TTC549 (cell line): ENCODE data around the gene HEMK1.

Experiments used
- FAIRE-seq: peaks from 2 replicates; lab custom pipeline; 2012; peaks lifted over from hg19 to GRCh38; lab: Jason Lieb, UNC

HEMK1 gene

DNA sequence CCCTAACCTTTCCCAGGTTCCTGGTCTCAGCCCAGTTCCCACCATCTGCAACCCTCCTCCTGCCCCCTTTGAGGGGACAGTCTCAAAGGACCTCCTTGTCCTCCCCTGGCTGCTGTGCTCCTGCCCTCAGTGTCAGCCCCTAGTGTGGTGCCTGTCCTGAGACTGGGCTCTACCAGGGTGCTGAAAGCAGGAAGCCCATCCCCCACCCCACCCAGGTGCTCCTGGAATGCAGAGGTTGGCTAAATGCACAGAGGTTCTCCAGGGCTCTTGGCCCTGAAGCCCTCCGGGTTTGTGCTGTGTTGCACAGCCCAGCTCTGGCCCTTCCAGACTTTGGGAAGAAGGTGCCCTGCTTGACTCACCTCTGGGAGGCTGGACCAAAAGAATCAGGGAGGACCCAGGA lies 23.5 kb upstream of the HEMK1 start:
- no peak for FAIRE-seq

DNA sequence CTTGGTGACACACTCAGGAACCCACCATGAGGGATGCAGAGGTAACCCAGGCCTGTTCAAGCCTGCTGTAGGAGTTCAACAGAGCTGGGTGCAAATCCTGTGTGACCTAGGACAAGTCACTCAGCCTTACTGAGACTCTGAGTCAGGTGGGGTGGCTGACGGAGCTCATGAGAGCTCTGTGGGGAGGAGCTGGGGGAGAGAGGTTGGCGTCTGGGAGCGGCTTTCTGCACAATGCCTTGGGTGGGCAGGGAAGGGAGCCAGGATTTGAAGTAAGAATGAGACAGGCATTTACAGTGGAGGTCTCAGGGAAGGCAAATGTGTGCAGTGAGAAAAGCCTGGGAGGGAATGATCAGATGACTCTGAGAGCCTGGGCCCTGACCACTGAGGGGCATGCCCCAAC lies 20.1 kb upstream of the HEMK1 start:
- FAIRE-seq: no peak

DNA sequence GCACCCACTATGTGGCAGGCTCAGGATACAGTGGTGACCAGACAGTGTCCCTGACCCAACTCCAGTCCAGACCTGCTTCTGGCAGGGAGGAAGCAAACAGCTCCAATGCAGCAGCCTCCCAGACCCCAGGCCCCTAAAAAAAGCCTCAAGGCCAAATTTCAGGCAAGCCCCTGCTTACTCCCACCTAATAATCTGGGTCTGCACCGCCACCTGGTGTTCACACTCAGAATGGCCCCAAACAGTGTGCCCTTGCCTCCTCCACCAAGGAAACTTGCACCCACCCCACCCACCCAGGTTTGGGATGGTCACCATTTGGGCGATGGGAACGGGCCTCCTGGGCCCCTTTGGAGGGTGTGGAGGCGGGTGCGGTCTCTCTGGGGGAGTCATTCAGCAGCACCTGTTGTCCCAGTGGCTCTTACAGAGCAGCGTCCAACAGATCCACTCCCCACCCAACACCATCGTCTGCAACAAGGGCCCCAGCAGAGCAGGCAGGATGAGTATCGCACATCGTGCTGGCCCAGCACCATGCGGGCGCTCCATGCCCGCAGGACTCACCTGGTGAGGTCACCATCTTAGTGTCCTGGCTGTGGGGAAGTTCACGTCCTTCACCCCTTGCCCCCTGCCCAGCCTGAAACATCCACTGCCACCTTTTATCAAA lies 19.1 kb upstream of the HEMK1 start:
- no peak for FAIRE-seq

DNA sequence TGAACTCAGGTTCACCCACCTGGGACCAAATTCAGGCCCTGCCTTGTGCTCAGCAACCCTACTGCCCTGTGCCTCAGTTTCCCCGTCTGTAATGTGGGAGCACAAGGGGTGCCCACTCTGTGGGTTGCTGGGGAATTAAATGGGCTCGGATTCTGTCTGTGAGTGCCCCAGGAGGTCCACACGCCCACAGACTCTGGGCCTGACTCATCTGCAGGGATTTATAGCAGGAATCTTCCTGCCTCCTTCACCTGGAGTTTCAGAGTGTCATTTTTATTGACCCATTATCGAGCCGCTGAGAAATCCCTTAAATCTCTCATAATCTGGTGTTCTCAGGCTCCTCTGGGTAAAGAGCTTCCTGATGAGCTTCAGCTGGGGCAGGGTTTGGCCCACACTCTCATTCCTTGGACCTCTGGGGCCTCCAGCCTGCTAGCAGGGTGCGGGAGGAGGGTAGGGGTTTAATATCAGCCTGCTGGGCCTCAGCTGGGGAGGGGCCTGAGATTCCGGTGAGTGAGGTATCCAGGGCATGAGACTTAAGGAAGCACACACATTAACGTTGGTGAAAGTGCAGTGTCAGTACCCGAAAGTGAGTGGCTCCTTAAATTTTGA lies 18.2 kb upstream of the HEMK1 start:
- FAIRE-seq: no peak

DNA sequence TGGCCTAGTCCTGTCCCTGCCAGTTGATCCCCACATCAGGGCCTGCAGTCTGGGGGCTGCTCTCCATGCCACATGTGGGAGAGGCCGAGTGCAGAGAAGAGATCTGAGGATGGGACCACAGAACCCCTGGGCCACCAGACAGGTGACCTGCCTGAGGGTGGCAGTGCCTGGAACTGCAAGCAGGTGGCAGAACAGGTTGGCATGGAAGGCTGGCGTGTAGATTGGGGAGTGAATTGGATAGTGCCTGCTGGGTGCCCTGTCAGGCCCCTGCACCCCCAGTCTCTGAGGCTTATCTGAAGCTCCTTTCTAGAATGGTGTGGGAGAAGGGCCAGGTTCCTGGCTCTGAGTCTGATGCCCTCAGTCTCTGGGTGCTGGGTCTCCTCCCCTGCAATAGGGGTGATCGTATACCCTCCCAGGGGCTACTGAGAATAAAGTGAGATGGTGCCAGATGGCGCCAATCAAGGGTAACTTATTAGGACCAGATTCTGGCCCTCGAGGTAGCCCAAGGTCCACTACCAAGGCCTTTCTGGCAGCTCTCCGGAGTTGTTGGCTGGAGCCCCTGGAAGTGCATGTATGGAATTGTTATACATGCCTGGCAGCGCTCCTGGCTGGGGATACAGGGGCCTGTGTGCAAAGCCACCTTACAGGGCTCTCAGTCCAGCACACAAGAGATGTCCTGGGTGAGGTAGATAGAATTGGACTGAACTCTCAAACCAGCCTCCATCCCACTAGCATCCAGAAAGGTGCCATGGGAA lies 17.5 kb upstream of the HEMK1 start:
- no peak for FAIRE-seq

DNA sequence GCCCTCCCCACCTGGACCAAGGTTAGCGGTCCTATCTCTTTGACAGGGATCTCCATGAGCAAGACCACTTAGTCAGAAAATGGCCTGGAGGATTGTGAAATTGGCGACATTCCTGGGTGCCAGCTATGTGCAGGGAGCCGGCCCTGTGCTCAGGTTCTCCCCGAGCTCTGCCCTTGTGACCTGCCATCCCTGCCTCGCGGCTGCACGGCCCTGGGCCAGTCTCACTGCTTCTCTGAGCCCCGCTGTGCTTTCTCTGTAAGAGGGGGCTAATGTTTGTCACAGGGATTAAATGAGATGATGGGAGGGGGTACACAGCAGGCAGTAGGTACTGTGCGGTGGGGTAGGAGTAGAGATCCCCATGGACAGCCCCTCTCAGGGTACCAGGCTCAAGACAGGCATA lies 16.7 kb upstream of the HEMK1 start:
- no peak for FAIRE-seq

DNA sequence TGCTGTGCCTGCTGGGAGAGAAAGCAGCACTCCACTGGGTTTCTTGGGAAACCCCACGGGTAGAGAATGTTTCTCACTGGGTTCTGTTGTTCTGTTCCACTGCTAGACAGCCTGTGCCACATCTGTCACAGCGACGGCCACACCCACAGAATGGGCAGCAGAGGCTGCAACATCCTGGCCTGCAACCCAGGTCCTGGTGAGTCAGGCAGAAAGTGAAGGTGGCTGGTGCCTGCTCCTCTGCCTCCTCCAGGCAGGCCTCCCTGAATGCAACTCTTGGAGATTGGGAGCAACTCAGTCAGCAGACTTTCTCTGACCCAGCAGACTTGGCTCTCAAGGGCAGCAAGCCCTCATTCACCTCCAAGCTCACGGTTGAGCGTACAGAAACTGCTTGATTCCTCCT lies 14.8 kb upstream of the HEMK1 start:
- FAIRE-seq: no peak

DNA sequence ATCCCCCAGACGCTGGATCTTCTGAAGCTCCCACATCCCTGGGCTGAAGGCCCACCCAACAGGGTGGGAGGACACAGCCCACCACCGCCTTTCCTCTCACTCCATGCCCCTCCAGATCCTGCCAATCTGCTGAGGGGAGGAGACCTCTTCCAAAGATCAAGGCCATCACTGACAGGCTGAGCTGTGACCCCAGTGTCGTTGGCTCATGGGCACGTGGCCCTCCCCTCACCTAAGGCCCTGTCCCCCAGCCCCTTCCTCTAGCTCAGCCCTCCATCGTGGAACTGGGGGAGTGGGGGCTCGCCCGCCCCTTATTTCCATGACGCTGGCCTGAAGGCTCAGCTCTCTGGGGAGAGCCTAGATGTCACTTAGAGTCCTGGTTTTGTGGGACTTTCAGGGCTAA lies 12.2 kb upstream of the HEMK1 start:
- no peak for FAIRE-seq

DNA sequence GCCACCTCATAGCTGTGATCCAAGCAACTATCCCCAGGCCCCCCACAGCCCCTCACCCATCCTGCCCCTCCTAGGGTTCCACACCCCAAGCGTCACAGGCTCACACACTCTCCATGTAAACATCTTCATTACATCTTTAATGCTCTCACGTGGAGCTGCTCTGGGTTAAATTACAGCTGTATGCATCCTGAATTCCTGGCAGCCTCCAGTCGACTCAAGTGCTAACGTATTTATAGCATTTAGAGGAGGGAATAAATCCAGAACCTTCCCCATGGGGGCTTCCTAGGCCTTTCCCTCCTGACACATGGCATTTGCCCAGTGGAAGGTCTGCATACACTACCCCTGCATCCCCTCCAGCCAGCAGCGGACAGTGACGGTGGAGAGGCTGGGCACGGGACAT lies 11.4 kb upstream of the HEMK1 start:
- no peak for FAIRE-seq

DNA sequence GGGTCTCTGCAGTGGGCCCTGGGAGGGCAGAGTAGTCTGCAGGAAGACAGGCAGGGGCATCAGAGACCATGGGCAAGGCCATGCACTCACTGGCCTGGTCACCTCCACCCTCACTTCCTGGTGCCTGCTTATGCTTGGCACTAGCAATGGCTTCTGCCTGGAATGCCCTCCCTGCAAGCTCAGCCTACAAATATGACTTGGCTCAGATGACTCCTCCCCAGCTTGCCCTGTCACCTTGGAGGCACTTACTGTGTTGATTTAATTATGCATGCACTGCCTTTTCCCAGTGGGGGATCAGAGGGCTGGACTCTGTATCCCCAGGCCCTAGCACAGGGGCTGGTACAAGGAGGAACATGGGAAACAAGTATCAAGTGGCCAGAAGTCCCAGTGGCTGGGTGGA lies 9.6 kb upstream of the HEMK1 start:
- FAIRE-seq: no peak

DNA sequence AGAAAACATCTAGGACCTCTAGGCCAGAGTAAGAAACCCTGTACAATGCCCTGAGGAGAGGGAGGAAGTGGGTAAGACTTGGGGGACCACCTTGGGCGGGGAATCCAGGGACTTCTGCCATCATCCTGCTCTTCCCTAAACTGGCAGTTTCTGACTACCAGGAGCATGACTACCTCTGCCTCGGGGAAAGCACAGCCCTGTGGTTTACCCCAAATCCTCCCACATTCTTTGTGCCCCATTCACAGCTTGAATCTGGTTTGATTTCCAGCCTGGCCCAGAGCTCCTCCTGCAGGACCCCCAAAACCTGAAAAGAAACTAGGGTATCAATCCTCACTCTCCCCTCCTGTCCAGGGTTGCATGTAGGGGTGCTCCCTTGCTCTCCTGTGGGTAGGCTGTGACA lies 6.5 kb upstream of the HEMK1 start:
- no peak for FAIRE-seq

DNA sequence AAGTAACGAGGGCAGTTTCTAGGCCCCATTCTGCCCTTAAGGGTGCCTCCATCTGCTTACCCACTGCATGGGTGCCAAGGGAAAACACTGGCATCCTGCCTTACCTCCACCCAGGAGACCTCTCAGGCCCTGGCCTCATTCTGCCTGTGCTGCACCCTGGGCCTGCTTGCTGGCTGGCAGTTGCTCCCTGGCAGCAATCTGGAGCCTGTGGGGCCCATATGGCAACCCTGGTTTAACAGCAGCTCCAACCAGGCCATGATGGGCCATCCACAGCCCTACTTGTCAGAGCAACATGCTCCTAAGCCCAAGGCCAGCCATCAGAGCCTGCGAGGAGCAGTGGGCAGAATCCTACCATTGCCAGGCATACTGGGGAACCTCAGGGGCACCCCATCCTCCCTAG lies 5.5 kb upstream of the HEMK1 start:
- FAIRE-seq: no peak

DNA sequence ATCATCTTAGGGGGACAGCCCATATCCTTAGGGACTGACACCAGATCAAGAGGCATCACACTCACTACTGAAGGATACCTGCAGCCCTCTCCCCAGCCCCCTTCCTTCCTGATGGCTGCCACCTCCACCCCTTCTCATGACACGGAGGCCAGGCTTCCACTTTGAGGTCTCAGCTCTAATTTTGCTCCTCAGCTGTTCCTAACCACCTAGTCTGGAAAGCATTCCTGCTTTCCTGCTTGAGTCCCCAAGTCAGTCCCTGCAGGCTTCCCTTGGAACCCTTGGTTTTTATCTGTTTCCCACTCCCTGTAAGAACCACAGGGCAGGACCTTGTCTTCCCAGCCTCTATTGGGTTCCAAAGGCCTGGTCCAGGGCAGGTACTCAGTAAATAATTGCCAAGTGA lies 5.0 kb upstream of the HEMK1 start:
- FAIRE-seq: no peak

DNA sequence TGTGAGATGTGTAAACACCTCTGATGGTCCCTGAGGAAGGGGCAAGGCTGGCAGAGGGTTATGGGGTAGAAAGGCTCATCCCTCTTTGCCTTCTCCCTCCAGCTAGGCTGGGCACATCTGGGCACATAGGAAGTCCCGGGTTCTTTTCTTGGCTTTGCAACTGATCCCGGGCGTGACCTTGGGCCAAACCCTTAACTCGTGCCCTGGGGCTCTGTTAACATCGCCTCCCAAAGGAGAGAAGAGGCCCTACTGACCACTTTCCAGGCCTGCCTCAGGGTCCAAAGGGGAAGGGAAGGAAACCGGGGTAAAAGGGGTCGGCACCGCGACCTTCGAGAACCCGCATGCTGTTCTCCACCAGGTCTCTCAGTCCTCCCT lies 2.3 kb upstream of the HEMK1 start:
- FAIRE-seq: no peak

DNA sequence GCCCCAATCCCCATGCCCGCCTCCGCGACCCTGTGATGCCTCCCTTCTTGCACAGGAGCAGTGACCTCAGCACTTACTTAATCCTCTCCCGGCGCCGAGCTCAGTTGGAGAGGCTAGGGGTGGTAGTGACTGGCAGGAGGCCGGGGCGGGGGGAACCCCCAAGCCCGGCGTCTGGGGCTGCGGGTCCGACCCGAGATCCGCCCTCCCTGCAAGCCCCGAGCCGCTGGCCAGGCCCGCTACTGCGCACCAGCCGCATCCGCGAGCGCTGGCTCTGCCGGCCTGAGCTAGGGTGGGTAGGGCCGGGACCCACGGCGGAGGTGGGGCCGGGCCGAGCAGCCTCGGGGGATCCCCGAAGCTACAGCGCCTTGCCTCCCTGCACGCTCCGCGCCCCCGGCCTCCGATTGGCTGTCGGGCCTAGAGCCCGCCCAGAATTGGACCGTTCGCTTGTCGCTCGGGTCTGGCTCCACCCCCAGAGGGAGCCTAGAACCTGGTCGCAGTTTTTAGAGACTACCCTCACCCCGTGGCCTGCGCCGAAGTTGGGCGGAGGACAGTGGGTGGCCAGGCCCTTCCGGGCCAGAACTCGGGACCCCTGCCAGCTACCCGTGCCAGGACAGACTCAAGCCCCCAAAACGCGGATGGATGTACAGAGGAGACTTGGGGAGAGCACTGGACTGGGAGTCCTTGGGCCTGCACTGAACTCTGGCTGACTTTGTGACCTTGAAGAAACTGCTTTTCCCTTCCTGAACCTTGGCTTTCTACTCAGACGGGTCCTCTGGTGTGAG lies 1.7 kb upstream of the HEMK1 start, which contains the start of gene C3orf18:
TSS of gene C3orf18 (minus strand) at position 362 of the 782 bp plus-strand sequence. CDS start 2,048 bp downstream, outside the sequence.
- FAIRE-seq: no peak

DNA sequence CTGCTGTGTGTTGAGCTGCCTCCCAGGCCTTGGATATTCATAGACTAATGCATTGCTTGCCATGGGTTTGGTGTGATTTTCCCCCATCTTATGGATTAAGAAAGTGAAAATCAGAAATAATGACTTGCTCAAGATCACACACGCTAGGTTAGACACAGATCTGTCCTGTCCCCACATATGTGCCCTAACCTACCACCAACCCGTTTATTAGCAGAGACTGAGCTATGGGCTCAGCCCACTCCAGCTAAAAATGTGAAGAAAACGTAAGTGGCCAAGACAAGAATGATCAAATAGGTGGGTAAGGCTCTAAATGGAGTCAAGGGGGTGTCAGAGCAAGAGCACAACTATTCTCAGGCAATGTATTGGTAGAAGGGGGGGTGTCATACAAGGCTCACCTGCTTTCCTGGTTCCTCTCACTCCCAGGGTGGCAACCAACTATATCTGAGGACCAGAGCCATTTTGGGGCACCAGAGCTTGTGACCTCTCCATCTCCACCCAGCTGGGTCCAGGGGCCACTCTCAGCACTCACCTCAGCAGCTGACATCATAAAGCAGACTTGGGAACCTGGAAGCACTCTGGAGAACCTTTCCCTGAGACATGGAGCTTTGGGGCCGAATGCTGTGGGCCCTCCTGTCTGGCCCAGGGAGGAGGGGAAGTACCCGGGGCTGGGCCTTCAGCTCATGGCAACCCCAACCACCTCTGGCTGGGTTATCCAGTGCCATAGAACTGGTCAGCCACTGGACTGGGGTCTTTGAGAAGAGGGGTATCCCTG lies 1.4 kb downstream of the HEMK1 start:
- FAIRE-seq: no peak

DNA sequence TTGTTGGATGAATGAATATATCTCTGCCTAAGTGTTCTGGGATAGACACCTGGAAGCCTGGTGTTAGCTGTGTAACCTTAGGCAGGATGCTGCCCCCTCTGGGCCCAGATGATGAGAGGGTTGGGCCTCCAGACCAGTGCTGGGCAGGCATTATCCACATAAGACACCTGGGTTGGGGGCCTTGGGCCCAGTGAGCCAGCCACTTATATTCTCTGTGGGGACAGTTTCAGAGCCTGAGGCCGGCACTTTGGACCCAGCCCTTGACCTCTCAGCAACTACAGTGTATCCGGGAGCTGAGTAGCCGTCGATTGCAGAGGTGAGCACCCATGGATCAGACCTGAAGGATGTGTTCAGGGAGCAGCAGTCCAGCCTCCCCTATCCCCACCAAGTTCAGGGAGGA lies 2.2 kb downstream of the HEMK1 start:
- FAIRE-seq: no peak

DNA sequence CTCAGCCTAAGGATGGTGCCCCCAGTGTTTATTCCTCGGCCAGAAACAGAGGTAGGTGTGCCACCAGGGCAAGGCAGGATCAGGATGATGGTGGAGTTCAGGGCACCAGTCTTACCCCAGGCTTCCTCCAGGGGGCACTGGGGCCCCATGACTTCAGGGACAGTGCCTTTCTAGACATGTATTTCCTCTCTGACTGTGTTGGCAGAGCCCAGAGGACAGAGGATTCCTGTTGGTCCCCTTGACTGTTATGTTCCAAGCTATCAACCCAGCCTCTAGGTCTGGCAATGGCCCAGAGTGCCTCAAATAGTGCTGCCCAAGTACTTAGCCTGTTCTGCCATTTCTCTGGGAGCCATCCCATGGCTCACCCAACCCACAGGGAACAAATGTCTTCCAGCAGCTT lies 2.8 kb downstream of the HEMK1 start:
- no peak for FAIRE-seq

DNA sequence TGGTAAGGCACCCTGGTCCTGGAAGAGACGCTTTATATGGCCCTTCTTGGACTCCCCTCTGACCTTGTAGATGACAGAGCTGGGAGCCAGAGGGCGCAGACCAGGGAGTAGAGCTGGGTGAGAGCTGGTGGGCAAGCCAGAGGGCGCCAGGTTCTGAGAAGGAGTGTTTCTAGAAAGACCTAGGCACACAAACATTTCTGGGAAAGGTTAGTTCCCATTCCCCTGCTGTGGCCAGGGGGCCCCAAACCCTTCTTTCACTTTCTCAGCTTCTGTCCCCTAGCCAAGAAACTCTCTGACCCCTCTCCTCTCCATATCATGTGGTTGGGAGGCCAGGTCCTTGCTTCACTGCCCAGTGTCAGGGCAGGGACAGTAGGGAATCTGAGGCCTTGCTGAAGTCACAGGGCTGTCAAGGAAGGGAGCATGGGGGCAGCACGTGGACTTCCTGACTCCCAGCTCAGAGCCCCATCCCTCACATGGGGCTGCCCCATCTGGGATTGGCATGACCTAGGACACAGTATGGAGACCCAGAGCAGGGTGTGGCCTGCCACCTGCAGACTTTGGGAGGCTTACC lies 3.6 kb downstream of the HEMK1 start:
- no peak for FAIRE-seq

DNA sequence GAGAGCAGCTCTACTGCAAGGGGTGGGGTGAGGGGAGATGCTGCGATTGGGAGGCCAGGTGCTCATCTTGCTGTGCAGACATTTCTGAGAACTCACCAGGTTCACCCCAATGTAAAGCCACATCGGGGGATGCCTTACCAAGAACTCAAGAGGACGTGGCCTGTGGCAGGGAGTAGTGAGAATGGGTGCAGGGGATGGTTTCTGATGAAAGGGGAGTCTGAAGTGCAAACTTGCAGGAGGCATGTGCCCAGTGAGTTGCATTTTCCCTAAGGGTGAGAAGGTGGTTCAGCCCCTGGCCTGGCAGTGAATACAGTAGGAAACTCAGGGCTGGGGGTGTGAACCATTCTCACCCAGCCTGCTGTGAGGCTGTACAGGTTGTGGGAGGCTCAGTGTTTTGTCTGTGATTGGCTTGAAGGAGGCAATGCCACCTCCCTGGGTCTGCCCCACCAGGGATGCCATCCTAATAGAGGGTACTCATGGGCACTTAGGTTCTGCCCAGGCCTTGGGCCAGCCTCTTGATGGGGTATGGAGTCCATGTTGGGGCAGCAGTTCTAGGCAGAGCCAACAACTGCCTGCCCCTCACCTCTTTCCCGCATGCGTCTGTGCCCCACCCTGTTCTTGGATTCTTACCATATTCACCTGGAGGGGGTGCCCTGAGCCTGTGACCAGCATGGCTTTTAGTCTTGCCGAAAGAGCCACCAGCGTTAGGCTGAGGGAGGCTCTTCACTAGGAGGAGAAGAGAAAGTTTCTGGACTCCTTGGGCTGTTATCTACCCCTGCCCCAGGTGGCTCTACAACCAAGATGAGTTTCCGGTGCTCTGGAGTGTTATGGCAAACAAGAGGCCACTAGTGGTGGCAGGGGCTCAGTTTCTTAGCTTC lies 4.5 kb downstream of the HEMK1 start:
- FAIRE-seq: no peak

DNA sequence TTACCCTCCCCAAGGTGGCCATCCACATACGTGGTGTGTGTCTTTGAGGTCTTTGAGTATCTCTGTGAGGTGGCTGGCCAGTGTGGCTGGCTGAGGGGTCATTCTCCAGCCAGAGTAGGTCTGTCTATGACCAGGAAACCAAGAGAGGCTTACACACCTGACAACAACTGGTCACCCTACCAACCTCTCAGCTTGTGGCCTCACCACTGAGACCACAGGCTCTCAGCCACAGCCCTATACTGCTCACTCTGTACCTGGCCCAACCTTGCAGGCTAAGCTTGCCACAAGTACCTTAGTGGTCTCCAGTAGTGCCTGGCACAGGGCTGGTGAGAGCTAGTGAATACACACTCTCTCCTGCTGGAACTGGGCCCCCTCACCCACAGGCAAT lies 5.1 kb downstream of the HEMK1 start:
- no peak for FAIRE-seq
